Activated naive CD4-positive, alpha-beta T cell treated with anti-CD3 and anti-CD28 coated beads, Interleukin-2, amount 50 U/mL, for 72 hours (primary cell): Measurements from ENCODE around the gene CAPN13. TPM values are rescaled to one million over a fixed set of nuclear protein-coding genes. Genes with fewer than 3 reads are reported as not detected.
A peak's percentile ranks its signal among the peaks of the same experiment; 100 is the strongest.

Source experiments
- ATAC-seq, 2 donors: fragments of 150-1000 bp; cut with Tn5 transposase; 2 replicates each; pipeline ENCODE4 v1.10.0; 2021; ENCODE audit warnings: mild to moderate bottlenecking in 2 of 2, moderate library complexity in 2 of 2
- DNase-seq, 2 donors: peaks; one replicate each; pipeline ENCODE4 v3.0.0; 2021 to 2022; ENCODE audit warnings: low spot score in 2 of 2
- H3K27ac Mint-ChIP-seq, 2 donors: one replicate each; pipeline ENCODE4 v1.8.0; 2022; ENCODE audit warnings: mild to moderate bottlenecking in 2 of 2, mixed read lengths in 2 of 2
- H3K36me3 Mint-ChIP-seq, 2 donors: one replicate each; pipeline ENCODE4 v1.8.0; 2022; ENCODE audit warnings: mixed read lengths in 2 of 2
- H3K9me3 Mint-ChIP-seq, 2 donors: one replicate each; pipeline ENCODE4 v1.8.0; 2022; ENCODE audit warnings: mixed read lengths in 2 of 2
- total RNA-seq, 2 donors: library from RNA; stranded (reverse); gene quantifications; one replicate each; pipeline ENCODE4 v1.2.3, GENCODE V29; 2022

The CAPN13 gene
- total RNA-seq, 2 donors from 2014 or later = not detected

GRCh38 chr2:30797381-30798015, 9.7 kb downstream of the CAPN13 start:
- DNase-seq = no peak
- ATAC-seq = no peak

GRCh38 chr2:30796699-30797098, 10.5 kb downstream of the CAPN13 start:
- no peak for DNase-seq
- no peak for ATAC-seq
- Mint-ChIP-seq H3K36me3 (no peaks in the 10 kb centered on the region), H3K27ac (no peak overlapping the region), H3K9me3 (no peaks in the 10 kb centered on the region)

More at GRCh38 chr2:30797381-30798015, 9.7 kb downstream of the CAPN13 start:
- no peak overlapping the region for H3K27ac Mint-ChIP-seq
- H3K9me3 Mint-ChIP-seq = no peaks in the 10 kb centered on the region
- H3K36me3 Mint-ChIP-seq = no peaks in the 10 kb centered on the region

DNA sequence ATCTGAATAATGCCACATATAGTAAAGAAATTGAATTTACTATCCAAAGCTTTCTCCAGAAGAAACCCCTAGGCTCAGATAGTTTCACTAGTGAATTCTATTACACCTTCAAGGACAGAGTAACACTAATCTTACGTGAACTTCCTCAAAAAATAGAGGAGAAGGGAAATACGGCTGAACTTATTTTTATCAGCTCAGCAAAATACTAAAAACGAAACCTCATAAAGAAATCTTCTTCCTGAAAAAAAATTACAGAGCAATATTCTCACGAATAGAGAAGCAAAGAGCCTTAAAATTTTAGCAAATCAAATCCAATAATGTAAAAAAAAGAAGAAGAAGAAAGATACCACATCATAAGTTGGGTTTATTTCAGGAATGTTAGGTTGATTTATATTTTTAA, 14.7 kb downstream of the CAPN13 start:
- H3K27ac Mint-ChIP-seq = no peak overlapping the region
- no peaks in the 10 kb centered on the region for H3K36me3 Mint-ChIP-seq
- no peak for DNase-seq
- H3K9me3 Mint-ChIP-seq = no peaks in the 10 kb centered on the region
- ATAC-seq = no peak

GRCh38 chr2:30790879-30791278, 16.4 kb downstream of the CAPN13 start:
- Mint-ChIP-seq H3K36me3 (no peaks in the 10 kb centered on the region), H3K27ac (no peak overlapping the region), H3K9me3 (no peaks in the 10 kb centered on the region)
- no peak for DNase-seq
- ATAC-seq = no peak

GRCh38 chr2:30789670-30790210, 17.5 kb downstream of the CAPN13 start:
- no peak for DNase-seq

GRCh38 chr2:30786923-30787685, 20.1 kb downstream of the CAPN13 start:
- H3K9me3 Mint-ChIP-seq = no peaks in the 10 kb centered on the region
- no peak for DNase-seq
- no peak for ATAC-seq
- no peaks in the 10 kb centered on the region for H3K36me3 Mint-ChIP-seq
- H3K27ac Mint-ChIP-seq = no peak overlapping the region

More at GRCh38 chr2:30789670-30790210, 17.5 kb downstream of the CAPN13 start:
- ATAC-seq = no peak
- Mint-ChIP-seq H3K9me3 (no peaks in the 10 kb centered on the region), H3K27ac (no peak overlapping the region), H3K36me3 (no peaks in the 10 kb centered on the region)

GRCh38 chr2:30784682-30785081, 22.6 kb downstream of the CAPN13 start:
- no peak for ATAC-seq
- H3K36me3 Mint-ChIP-seq = no peaks in the 10 kb centered on the region
- DNase-seq = no peak
- H3K27ac Mint-ChIP-seq = no peak overlapping the region
- no peaks in the 10 kb centered on the region for H3K9me3 Mint-ChIP-seq

- ATAC-seq (no peak), DNase-seq (no peak)
- no peak overlapping the region for H3K27ac Mint-ChIP-seq
- H3K9me3 Mint-ChIP-seq = no peaks in the 10 kb centered on the region
- no peaks in the 10 kb centered on the region for H3K36me3 Mint-ChIP-seq
Observed at GRCh38 chr2:30781961-30782533, 25.2 kb downstream of the CAPN13 start.

- no peaks in the 10 kb centered on the region for H3K36me3 Mint-ChIP-seq
- no peak for DNase-seq
- no peak overlapping the region for H3K27ac Mint-ChIP-seq
- H3K9me3 Mint-ChIP-seq = no peaks in the 10 kb centered on the region
- no peak for ATAC-seq
Observed at GRCh38 chr2:30781451-30781850, 25.8 kb downstream of the CAPN13 start.

DNA sequence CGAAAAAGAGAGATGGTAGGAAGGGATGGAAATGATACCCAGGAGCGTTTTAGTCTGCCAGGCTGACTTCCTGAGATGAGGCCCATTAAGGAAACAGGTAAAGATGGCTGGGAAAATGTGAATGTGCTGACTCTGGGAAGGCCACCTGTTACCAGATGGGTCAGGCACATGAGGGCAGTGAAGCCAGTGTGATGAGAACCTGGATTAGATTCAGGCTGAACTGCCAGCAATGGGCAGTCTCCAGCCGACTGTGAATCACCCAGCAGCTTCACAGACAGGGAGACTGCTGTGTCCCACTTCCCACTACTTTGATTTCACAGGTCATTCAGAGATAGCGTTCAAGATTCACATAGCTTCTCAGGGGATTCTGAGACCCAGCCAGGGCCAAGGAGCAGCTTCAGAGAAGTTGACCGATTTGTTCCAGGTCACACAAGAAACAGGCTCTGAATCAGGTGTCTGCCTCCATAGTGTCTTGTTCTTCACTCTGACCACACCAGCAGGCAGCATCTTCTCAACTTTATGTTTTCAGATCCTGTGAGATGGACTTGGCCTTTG, 26.4 kb downstream of the CAPN13 start:
- Mint-ChIP-seq H3K36me3 (no peaks in the 10 kb centered on the region), H3K27ac (no peak overlapping the region), H3K9me3 (no peaks in the 10 kb centered on the region)
- no peak for ATAC-seq
- no peak for DNase-seq

DNA sequence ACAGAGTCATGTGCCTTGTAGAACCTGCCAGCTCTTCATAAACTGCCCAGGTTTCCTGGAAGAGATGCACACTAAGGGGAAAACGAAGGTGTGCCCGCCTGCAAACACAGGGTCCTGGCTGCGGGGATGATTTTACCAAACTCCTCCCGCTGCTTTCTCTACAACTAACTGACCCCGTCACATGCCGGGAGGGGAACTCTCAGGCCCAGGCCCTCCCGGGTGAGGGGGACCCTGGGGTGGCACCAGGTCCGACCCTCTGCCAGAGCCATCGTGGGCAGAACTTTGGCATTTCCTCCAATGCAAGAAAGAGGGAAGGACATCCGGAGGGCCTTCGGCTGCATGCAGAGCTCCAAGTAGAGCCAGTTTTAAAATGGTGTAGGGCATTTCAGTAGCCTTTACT, 28.6 kb downstream of the CAPN13 start:
- ATAC-seq (no peak), DNase-seq (no peak)
- Mint-ChIP-seq H3K36me3 (no peaks in the 10 kb centered on the region), H3K27ac (no peak overlapping the region), H3K9me3 (no peaks in the 10 kb centered on the region)

GRCh38 chr2:30777661-30778505, 29.4 kb downstream of the CAPN13 start:
- Mint-ChIP-seq H3K9me3 (no peaks in the 10 kb centered on the region), H3K36me3 (no peaks in the 10 kb centered on the region), H3K27ac (no peak overlapping the region)
- ATAC-seq = no peak
- no peak for DNase-seq

DNA sequence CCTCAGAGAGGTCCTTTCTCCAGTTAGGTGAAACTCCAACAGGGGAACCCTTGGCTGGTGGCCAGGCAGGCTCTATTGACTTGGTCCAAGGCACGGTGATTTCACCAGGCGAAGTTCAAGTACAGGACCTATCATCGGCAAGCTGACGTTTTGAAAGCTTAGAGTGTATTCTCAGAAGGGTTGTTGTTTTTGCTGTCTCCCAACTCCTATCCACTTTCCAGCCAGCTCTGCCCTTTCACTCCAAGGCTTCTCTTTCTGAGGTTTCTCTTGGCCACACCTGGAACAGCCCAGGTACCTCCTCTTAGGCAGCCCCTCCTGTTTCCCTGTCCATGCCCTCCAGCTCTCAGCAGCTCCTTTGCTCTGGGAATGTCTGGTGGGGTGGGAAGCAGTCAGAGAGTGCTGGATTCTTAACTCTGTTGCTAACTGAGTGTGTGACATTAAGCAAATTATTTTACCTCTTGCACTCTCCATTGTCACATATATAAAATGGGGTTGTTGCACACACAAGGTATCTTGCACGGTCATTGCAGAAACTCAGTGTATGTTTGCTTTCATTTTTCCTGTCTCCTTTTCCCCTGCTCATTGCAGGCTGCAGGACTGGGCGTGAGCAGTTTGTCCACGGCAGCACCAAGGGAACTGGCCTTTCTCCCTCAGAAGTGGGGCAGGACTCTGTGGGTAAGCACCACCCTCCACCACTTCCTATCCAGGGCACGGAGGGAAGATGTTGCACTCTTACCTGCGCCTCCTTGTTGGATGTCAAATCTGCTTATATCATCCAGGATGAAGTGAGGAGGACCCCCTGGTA, 30.2 kb downstream of the CAPN13 start:
- no peak for ATAC-seq
- H3K36me3 Mint-ChIP-seq = no peaks in the 10 kb centered on the region
- H3K9me3 Mint-ChIP-seq = no peaks in the 10 kb centered on the region
- peak overlapping the region in 1 of 2 donors; percentile 13 for H3K27ac Mint-ChIP-seq
- DNase-seq = no peak

- DNase-seq (no peak), ATAC-seq (no peak)
- H3K36me3 Mint-ChIP-seq = no peaks in the 10 kb centered on the region
- H3K9me3 Mint-ChIP-seq = no peaks in the 10 kb centered on the region
- H3K27ac Mint-ChIP-seq = no peak overlapping the region
Observed at GRCh38 chr2:30775833-30776232, 31.4 kb downstream of the CAPN13 start.

DNA sequence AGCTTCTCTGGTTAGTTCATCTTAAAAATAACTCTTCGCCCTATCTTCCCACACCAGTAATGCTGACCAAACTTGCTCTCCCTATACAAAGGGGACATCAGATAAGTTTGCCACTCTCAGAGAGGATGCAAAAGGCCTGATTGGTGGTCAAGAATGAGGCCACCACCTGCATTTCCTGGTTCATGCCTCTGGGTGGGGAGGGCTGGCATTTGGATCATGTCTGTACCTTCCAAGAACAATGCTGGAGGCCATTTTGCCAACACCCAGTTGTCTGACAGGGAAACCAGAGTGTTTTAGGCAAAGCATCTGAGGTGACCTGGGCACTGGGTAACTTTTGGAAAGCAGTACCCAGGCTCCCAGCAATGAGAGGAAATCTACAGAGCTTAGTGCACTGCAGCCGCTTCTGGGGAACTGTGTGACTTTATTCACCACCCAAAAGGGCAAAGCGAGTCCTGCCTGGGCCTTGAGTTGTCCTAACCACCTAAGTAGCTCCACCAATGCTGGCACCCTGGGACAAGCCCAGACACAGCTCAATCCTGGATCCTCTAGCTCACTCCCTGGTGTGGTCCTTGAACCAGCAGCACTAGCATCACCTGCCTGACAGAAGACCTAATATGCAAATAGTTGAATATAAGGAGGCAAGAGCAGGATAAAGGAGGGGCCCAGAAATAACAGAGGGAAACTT, 35.1 kb downstream of the CAPN13 start:
- Mint-ChIP-seq H3K9me3 (no peaks in the 10 kb centered on the region), H3K27ac (no peak overlapping the region), H3K36me3 (no peaks in the 10 kb centered on the region)
- ATAC-seq (no peak), DNase-seq (no peak)
